ENCODE results near the gene TNFAIP8L2. TPM values are rescaled to one million over a fixed set of nuclear protein-coding genes. Genes with fewer than 3 reads are reported as not detected.

Gene TNFAIP8L2
- total RNA-seq: 0.82 TPM

DNA sequence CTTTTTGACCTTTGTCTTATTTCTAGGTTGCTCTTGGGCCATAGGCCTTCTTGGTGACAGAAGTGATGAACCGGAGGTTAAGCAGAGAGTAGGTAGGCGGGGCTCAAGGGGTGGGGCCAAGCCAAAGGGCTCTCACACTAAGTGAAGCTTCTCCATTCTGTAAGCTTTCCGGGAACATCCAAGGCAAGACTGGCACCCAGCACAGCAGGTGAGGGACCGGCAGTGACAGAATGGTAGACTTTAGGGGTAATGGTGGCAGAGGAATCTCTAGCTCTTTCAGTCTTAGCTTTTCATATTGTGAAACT lies at the start of gene TNFAIP8L2:
TSS of gene TNFAIP8L2 (plus strand) at position 135 of the 305 bp plus-strand sequence. CDS start 2,049 bp downstream, outside the sequence.
- DNase-seq (ENCODE audit: low spot score in 2 of 2): no peak

DNA sequence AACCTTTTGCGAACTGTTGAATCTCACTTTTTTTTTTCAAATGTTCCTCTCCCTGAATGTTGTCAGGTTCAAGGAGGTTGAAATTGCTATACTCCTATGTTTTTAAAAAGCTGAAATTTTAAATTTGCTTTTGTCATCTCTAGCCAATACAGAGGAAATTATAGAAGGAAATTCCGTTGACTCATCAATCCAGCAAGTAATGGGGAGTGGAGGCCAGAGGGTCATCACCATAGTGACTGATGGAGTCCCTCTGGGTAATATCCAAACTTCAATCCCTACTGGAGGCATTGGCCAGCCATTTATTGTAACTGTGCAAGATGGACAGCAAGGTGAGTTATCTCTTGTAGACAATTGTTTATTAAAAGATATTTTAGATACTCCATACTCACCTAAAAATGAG lies 49.6 kb upstream of the TNFAIP8L2 start:
- FAIRE-seq: no peak
- no peak for DNase-seq (ENCODE audit: low spot score in 2 of 2)

More for the DNA sequence above, at the start of gene TNFAIP8L2:
- FAIRE-seq: no peak

DNA sequence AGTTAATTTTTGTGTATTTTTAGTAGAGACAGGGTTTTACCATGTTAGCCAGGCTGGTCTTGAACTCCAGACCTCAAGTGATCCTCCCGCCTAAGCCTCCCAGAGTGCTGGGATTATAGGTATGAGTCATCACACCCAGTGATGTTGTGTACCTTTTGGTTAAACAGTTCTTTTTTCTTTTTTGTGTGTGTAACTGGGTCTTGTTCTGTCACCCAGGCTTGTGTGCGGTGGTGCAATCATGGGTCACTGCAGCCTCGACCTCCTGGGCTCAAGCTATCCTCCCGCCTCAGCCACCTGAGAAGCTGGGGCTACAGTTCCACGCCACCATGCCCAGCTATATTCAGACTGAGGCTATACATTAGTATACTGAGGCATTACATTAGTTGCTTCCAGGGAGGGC lies 48.1 kb upstream of the TNFAIP8L2 start:
- no peak for FAIRE-seq
- DNase-seq (ENCODE audit: low spot score in 2 of 2): no peak

DNA sequence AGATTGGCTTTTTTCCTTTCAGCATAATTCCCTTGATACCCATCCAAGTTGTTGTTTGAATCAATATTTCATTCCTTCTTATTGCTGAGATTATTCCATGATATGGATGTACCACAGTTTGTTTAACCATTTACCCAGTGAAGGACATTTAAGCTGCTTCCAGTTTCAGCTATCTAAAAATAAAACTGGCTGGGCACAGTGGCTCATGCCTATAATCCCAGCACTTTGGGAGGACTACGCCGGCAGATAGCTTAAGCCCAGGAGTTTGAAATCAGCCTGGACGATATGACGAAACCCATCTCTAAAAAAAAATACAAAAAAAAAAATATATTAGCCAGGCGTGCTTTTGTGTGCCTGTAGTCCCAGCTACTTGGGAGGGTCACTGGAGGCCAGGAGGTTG lies 42.6 kb upstream of the TNFAIP8L2 start:
- DNase-seq (ENCODE audit: low spot score in 2 of 2) (no peak), FAIRE-seq (no peak)

DNA sequence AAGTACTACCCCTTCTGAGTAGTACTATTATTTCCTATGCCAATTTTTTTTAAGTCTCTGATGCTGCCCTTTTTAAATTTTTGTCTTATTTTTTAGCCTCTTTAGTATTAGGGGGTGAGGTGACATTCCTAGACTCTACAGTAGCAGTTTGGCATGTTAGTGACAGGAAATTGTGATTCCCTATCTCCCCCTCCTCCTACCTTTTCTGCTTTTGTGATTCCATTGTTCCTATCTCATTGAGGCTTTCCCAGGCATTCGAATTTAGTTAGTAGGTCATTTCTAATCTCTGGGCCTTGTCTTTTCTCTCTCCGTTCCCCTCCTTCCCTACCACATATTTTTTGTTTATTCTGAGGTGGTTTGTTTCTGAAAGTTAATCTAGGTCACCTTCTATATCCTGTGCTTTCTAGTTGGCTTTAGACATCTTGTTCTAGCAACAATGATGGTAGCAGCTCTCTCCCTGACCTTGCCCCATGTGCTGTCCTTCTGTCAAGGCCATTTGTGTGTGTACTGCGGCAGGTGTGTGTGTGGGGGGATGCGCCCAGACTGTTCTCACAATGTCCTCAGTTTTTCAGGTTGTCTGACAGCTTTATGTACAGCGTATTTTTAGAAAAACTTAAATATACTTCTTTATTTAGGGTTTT lies 31.6 kb upstream of the TNFAIP8L2 start:
- no peak for DNase-seq (ENCODE audit: low spot score in 2 of 2)
- FAIRE-seq: no peak

DNA sequence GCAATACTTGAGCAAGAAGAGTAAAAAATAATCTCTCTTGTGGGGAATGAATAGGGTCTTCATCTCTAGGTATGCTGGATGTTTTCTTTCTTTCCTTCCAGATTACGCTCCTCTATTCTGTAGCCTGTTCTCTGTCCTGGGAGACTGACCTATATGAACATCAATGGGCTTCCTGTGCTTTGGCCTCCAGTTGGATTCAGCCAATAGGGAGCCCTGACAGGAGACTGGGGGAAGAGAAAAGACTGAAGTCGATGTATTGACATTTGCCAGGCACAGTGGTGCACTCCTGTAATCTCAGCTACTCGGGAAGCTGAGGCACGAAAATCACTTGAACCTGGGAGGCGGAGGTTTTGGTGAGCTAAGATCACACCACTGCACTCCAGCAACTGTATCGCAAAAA lies 27.6 kb upstream of the TNFAIP8L2 start:
- no peak for FAIRE-seq
- DNase-seq (ENCODE audit: low spot score in 2 of 2): no peak

DNA sequence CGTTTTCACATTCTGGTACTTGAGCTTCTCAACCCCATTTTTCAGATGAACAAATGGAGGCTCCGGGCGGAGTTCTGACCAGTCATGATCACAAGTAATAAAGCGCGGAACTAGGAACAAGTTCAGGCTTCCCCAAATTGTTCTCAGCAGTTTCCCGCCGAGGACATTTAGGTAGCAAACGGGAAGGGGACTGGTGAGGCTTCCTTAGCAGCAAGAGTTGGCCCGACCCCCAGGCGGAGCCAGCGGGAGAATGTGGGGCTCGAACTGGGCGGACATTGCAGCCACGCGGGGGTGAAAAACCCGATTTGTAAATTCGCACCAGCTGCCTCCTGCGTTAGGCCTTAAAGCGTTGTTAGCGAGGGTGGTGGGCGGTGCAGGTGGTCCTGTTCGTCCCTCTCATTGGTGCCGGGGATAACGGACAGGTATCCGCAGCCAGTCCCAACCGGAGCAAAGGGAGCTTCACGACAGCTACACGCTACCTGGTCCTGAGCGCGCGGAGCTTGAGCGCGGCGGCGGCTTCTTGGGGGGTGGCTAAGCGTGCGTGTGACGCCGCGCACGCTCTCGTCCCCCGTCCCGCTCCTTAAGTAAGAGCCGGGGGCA lies 25.4 kb upstream of the TNFAIP8L2 start:
- DNase-seq (ENCODE audit: low spot score in 2 of 2) (peak; percentile 61 to 82), FAIRE-seq (no peak)

DNA sequence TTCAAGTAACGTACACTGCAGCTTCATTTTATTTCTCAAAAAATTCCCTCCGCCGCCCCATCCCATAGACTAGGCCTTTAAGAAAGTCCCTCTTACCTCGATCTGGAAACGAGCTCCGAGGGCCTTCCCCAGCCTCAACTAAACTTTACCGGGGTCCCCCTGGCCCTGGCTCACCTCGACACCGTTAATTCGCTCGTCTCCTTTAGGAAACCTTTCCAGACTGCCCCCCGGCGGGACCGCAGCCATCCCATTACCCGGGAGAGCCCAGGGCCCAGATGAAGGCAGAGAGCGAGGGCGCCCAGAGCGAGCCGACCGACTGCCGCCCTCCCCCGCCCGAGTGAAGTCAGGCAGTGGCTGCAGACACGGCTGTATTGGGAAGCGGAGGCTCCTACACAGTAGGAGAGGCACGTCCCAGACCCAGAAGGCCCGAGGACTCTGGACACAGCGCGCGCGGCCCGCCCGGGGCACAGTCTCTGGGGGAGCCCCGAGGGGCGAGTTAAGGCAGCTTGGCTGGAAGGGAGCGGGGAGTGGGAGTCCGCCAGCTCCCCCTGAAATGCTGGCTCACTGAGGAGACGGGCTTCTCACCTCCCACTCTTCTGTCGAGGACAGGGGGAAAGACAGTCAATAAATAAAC lies 24.6 kb upstream of the TNFAIP8L2 start:
- peak in 1 of 2 donors; percentile 37 for DNase-seq (ENCODE audit: low spot score in 2 of 2)
- FAIRE-seq: no peak

DNA sequence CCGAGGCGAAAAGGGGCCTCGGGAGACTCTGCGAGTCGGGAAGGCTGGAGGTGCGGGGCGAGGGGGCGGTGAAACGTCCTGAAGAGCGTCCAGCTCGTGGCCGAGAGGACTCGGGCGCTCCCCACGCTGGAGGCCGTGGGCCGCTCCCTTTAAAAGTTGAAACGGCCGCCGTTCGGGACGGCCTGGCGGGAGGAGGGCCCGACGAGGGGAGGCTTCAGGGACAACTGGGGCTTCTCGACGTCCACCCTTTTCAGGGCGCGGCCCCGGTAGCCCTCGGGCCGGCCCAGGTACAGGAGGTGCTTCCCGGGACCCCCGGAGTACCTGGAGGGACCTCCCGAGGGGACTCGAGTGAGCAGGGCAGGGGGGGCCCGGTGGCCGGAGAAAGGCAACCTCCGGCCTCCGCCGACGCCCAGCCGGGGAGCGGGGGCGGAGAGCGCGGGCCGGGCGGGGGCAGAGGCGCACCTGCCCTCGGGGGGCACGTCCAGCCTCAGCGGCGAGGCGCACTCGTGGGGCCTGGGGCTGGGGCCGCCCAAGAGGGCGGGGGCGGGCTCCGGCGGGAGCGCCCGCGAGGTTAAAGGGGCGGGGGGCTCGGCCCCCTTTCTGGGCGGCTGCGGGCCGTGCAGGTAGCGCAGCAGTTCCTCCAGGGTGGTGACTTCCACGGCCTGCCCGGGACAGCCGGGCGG lies 24.0 kb upstream of the TNFAIP8L2 start:
- DNase-seq (ENCODE audit: low spot score in 2 of 2) (peak in 1 of 2 donors; percentile 28), FAIRE-seq (no peak)

DNA sequence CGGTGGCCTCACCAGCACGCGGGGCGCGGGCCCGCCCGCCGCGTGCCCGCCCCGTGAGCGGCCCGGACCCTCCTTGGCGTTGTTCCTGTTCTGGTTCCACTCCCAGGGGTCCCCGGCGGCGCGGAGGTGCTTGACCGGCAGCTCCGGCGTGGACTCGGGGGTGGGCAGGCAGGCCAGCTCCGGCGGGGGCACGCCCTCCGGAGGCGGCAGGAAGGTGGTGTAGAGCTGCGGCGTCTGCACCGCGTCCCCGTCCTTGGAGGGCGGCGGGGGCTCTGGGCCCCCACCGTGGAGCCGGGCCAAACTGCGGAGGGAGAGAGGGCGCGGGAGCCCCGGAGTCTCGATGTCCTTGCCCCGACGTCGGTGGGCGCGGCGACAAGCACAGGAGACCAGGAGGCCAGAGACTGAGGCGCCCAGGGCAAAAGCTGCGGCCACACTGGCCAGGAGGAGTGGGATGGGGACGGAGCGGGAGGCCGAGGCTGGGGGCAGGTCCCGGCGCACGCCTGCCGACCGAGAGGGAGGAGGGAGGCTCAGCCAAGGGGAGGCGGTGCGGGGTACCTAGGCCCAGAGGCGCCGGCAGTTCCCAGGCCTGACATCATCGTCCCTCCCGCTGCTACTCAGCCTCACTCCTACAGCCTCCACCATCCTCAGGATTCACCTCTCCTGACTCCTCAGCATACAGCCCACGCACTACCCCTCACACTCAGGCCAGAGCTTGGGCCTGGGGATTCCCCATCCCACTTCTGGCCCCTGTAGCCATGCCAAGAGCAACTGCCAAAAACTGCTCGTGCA lies 23.2 kb upstream of the TNFAIP8L2 start:
- DNase-seq (ENCODE audit: low spot score in 2 of 2): peak in 1 of 2 donors; percentile 19

DNA sequence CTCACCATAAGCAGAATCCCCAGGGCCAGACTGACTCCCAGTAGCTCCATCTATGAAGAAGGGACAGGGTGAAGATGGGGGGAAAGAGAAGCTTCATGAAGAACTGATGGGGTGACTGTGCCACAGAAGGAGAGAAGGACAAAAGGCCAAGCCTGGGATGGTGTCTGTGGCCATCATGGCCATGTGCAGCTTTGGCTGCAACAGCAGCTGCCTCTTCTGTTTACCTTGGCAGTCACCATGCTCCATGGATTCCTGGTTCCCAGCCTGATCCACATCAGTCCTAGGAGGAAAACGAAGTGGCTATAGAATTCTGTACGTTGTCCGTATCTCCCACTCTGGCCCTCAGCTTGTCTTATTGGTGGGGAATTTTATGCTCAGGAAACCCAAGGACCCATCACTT lies 22.1 kb upstream of the TNFAIP8L2 start:
- no peak for FAIRE-seq
- DNase-seq (ENCODE audit: low spot score in 2 of 2): peak in 1 of 2 donors; percentile 20

More for the DNA sequence above, 23.2 kb upstream of the TNFAIP8L2 start:
- FAIRE-seq: no peak

DNA sequence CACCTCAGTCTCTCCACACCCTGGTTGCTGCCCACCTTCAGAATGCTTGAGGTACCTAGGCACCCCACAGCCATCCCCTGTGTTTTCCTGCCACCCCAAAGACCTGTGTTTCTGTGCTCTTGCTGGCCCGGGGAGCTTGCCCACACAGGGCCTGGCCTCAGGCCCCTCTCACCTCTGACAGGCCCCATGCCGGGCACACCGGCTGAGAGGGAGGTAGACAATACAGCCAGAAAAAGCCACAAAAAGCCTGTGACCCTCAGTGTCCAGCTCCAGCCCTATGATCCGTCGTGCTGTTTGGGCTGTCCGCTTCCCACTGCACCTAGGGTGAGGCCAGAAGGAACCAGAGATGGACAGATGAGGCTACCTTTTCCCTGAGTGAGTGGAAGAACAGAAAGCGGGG lies 21.5 kb upstream of the TNFAIP8L2 start:
- no peak for DNase-seq (ENCODE audit: low spot score in 2 of 2)
- FAIRE-seq: no peak

DNA sequence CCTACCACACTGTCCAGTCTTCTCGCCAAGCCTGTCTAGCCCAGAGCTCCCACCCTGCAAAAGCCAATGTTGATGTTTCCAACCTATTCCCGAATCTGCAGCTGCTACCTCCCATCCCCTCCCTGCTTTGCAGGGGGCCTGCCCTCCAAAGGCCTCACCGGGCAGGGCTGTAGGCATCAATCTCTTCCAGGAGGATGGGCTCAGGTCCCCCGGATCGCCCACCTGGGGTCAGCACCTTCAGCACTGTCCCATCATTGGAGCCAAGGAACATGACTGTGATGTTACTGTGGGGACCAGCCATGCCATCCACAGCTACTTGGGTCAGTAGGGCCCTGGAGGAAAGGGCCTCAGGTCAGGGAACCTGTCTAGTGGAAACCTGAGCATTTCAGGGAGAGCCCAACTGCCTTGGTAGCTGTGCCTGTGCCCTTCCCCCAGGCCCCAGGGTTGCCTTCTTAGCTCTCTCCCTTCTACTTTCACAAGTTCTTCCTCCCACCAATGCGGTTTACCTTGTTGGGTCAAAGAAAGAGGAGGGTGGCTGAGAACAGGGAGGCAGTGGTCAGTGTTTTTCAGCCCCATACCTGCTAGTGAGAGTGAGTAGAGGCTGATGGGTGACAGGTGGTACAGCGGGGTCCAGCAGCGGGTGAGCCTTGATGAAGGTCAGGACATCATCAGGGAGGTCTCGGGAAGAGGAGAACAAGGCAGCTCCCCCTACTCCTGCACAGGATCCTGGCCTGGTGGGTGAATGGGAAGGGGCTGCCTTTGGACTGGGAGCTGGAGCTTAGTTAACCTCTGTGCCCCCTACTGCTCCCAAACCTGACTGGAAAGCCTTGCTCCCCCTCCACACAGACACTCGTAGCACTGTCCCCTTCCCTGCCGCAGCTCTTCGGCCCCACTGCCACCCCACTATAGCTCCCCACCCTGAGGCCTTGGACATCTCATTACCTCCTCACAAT lies 20.7 kb upstream of the TNFAIP8L2 start:
- no peak for FAIRE-seq

DNA sequence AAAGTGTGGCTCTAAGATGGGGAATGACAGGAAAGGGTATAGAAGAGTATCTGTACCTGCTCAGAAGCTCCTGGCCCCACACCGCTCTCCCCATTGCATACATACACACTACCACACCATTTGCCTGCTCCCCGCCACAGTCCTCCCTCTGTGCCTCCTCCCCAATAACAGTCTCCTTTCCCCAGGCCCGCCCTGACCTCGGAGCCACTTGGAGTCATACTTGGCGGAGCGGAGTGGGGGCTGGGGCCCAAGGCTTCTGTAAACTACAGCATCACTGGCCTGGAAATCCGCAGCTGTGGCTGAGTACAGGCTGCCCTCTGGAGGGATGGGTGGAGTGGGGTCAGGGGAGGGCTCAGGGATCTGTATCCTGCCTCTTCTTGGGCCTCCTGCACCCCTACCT lies 18.7 kb upstream of the TNFAIP8L2 start:
- FAIRE-seq (no peak), DNase-seq (ENCODE audit: low spot score in 2 of 2) (no peak)

More for the DNA sequence above, 20.7 kb upstream of the TNFAIP8L2 start:
- DNase-seq (ENCODE audit: low spot score in 2 of 2): peak in 1 of 2 donors; percentile 4

DNA sequence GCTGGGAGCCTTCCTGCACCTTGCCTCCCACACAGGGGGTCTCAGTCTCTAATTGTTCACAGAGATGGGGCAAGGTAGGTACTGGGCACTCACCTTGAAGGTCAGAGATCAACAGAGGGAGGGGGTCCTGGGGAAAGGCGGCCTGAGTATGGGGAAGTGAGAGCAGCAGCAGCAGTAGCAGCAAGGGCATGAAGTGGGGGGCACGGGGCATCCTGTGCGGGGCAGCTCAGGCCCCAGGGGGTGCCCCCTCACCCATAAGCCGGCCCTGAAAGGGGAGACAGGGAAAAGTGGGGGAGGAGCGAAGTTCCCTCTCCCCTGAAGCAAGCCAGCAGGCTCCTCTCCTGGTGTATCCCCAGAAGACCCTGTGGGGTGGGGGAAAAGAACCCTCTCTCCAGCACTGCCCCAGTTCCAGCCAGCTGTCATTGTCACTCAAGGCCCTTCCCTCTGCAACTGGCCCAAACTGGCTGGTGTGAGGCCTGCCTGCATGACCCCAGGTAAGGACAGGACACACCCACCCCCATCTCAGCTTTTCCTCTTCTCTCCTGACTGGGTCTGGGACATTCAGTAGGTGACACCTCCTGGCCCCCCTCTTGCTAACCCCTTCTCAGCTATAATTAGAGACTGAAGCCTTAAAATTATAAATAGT lies 13.9 kb upstream of the TNFAIP8L2 start:
- FAIRE-seq: no peak
- no peak for DNase-seq (ENCODE audit: low spot score in 2 of 2)

DNA sequence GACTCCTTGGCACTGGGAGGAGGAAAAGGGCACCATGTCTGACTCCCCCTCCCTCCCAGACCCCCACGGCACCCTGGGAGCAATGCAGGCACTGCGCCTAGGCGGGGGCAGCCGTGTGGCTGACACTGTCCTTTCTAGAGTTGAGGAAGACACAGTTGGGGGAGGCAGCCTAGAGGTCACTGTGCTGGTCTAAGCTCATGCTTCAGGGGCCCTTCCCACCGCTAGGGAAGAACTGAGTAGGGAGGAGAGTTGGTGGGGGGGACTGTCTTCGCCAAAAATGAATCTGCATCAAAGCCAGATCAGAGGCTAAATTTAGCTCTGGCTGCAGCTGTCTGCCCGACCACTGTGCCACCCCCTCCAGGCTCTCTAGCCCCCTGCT lies 13.4 kb upstream of the TNFAIP8L2 start:
- no peak for DNase-seq (ENCODE audit: low spot score in 2 of 2)
- FAIRE-seq: no peak

DNA sequence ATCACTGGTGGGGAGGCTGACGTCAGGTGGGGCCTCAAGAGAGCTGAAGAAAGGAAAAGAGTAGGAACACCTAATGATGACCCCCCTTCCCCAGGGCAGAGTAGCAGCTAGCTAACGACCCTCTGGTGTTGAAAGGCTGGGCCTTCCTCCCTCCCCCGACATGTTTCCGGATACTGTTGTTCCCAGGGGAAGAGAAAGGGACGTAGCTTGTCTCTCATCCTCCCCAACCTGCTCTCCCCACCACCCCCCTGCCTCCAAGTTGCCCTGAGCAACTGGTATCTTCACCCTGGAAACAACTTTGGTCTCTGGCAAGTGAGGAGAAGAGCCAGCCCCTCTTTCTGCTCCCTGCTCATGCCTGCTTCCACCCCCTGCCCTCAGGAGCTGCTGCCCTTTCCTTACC lies 12.5 kb upstream of the TNFAIP8L2 start:
- FAIRE-seq (no peak), DNase-seq (ENCODE audit: low spot score in 2 of 2) (no peak)

DNA sequence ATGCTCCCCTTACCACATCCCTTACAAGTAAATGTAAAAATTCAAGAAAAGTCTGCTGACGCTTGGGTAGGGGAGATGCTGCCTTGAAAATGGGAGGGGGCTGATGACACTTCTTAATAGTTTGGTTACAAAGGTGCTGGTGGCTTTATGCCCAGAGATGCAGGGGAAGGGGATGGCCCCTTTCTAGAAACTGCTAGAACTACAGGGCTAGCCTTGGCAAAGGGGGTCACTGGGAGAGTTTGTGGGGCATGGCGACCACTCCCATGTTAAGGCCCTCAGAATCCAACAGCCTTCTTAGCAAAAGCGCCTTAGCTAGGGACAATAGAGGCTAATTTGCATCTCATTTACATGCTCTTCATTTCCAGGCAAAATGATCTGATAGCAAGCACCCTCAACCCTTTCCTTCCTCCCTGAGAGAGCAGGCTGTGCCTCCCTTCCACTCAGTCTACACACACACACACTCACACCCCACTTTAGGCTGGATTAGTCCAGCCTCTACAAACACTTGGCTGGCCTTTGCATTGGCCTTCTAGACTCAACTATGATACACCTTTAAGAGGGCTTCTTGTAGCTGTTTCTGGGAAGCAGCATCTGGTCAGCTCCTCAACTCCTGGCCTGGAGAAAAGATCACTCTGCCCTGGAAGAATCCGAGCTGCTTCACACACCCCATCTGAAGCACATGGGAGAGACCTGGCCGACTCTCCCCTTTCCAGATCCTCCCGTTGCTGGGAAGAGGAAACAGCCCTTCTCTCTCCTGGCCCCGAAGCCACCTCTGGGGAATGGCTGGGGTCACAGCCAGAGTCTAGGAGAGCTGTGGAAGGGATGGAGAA lies 11.8 kb upstream of the TNFAIP8L2 start:
- FAIRE-seq (no peak), DNase-seq (ENCODE audit: low spot score in 2 of 2) (no peak)
